ENCODE data around the gene NMU. TPM values are rescaled to one million over a fixed set of nuclear protein-coding genes. Genes with fewer than 3 reads are reported as not detected.

The NMU gene
- polyA plus RNA-seq, 1 of the 3 experiments (the other 2 are of a cell fraction), result 0.66 TPM

DNA sequence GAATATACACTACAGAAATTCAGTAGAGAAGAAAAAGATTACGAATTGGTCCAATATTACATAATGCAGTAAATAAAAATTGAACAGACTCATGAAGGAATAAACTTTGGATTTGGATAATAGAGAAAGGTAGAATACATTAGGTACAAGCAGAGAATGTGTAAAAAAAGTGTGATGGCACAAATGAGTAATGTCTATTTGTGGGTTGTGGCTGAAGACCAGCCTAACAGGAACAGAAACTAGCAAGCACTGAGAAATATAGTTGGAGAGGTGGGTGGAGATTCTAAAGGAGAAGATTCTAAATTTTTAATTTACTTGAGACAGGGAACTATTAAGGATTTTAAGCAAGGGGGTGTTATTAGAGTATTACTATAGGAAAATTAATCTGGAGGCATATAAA is 74.2 kb downstream of the NMU start:
- CTCF ChIA-PET, result interaction anchor here (1.3 kb wide), 2 partner anchors 304 to 591 kb away, joined by 3 read pairs; no protein-coding TSS in a partner anchor
- DNase-seq, result no peak
- no peaks in the 10 kb centered on the region for H3F3A ChIP-seq (replicated peaks; ENCODE audit: insufficient read depth)

DNA sequence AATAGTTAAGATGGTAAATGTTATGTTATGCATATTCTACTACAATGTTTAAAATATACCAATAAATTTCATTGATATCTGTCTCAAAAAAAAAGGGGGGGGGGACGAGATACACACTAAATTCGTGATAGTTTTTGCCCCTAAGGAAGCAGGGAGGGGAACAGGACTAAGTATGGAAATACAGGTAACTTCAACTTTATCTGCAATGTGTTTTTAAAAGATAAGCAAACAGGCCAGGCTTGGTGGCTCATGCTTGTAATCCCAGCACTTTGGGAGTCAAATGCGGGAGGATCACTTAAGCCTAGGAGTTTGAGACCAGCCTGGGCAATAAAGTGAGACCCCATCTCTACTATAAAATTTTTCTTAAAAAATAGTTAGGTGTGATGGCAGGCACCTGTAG is 76.0 kb downstream of the NMU start:
- no peaks in the 10 kb centered on the region for H3K9me2 ChIP-seq
- no peak overlapping the region for H3K9ac ChIP-seq
- no peaks in the 10 kb centered on the region for H3K9me3 ChIP-seq
- no peak for TF ChIP-seq FOXJ3 (CRISPR knock-in tag; IDR thresholded peaks at IDR 0.05)
- H3K4me3 ChIP-seq (ENCODE audit: low read depth in 2 of 2, low read length in 1 of 2), result no peak overlapping the region
- no peaks in the 10 kb centered on the region for H4K20me1 ChIP-seq (ENCODE audit: insufficient read depth)
- ChIA-PET POLR2A (no interaction called here), CTCF (no interaction called here)
- DNase-seq, result no peak
- H3K36me3 ChIP-seq (replicated peaks in 1 of 2; ENCODE audit: control insufficient read depth in 1 of 2, insufficient read depth in 2 of 2, low read length in 1 of 2), result no peaks in the 10 kb centered on the region
- peaks cover 4% of the 10 kb centered on the region; the same call in 1 of the 2 replicates for H3K27me3 ChIP-seq (ENCODE audit: insufficient read depth)
- no peaks in the 10 kb centered on the region for H3K4me1 ChIP-seq (ENCODE audit: control insufficient read depth in 1 of 2, insufficient read depth in 2 of 2, low read depth in 1 of 2, low read length in 1 of 2)
- WGBS (ENCODE audit: low lambda C conversion rate), result 41% methylated on average over 3 of the region's 3 CpGs
- no peak overlapping the region for H3K4me2 ChIP-seq
- H3K27ac ChIP-seq (ENCODE audit: low read depth in 2 of 2, low read length in 1 of 2), result no peak overlapping the region
- no peaks in the 10 kb centered on the region for H3F3A ChIP-seq (replicated peaks; ENCODE audit: insufficient read depth)
- no peaks in the 10 kb centered on the region for H3K79me2 ChIP-seq (ENCODE audit: insufficient read depth)
- no peak overlapping the region for H2AFZ ChIP-seq (ENCODE audit: low read depth)

More for the DNA sequence above, 74.2 kb downstream of the NMU start:
- Histone ChIP-seq H3K27ac (ENCODE audit: low read depth in 2 of 2, low read length in 1 of 2) (no peak overlapping the region), H3K4me3 (ENCODE audit: low read depth in 2 of 2, low read length in 1 of 2) (no peak overlapping the region), H3K27me3 (ENCODE audit: insufficient read depth) (peaks cover 4% of the 10 kb centered on the region; the same call in 1 of the 2 replicates), H3K36me3 (replicated peaks in 1 of 2; ENCODE audit: control insufficient read depth in 1 of 2, insufficient read depth in 2 of 2, low read length in 1 of 2) (no peaks in the 10 kb centered on the region), H3K9me3 (no peaks in the 10 kb centered on the region), H3K9me2 (no peaks in the 10 kb centered on the region), H3K9ac (no peak overlapping the region), H3K4me1 (ENCODE audit: control insufficient read depth in 1 of 2, insufficient read depth in 2 of 2, low read depth in 1 of 2, low read length in 1 of 2) (no peaks in the 10 kb centered on the region), H2AFZ (ENCODE audit: low read depth) (no peak overlapping the region), H3K79me2 (ENCODE audit: insufficient read depth) (no peaks in the 10 kb centered on the region), H3K4me2 (no peak overlapping the region), H4K20me1 (ENCODE audit: insufficient read depth) (no peaks in the 10 kb centered on the region)
- POLR2A ChIA-PET, result no interaction called here
- TF ChIP-seq CHD2 (IDR thresholded peaks at IDR 0.05; ENCODE audit: low read length, partially characterized antibody) (no peak), YY1 (IDR thresholded peaks at IDR 0.05; ENCODE audit: low read depth) (no peak), GATA2 (CRISPR knock-in tag; IDR thresholded peaks at IDR 0.05) (no peak), TCF12 (IDR thresholded peaks at IDR 0.05) (no peak), FOXJ3 (CRISPR knock-in tag; IDR thresholded peaks at IDR 0.05) (no peak), POLR2AphosphoS5 (IDR thresholded peaks at IDR 0.05; ENCODE audit: low read depth, low read length) (no peak), RXRA (IDR thresholded peaks at IDR 0.05; ENCODE audit: borderline replicate concordance, low read depth) (no peak), MEF2A (IDR thresholded peaks at IDR 0.05; ENCODE audit: borderline replicate concordance, low read depth) (no peak), RFX5 (IDR thresholded peaks at IDR 0.05; ENCODE audit: low read length) (no peak), RAD21 (IDR thresholded peaks at IDR 0.05; ENCODE audit: low read length) (no peak), GABPA (IDR thresholded peaks at IDR 0.05; ENCODE audit: low read depth) (no peak), FOSL2 (IDR thresholded peaks at IDR 0.05; ENCODE audit: borderline replicate concordance, low read depth) (no peak), IRF3 (IDR thresholded peaks at IDR 0.05; ENCODE audit: low read depth, low read length) (no peak), SMC3 (IDR thresholded peaks at IDR 0.05; ENCODE audit: low read depth, low read length) (no peak)
- TF ChIP-seq, protein P1, sequence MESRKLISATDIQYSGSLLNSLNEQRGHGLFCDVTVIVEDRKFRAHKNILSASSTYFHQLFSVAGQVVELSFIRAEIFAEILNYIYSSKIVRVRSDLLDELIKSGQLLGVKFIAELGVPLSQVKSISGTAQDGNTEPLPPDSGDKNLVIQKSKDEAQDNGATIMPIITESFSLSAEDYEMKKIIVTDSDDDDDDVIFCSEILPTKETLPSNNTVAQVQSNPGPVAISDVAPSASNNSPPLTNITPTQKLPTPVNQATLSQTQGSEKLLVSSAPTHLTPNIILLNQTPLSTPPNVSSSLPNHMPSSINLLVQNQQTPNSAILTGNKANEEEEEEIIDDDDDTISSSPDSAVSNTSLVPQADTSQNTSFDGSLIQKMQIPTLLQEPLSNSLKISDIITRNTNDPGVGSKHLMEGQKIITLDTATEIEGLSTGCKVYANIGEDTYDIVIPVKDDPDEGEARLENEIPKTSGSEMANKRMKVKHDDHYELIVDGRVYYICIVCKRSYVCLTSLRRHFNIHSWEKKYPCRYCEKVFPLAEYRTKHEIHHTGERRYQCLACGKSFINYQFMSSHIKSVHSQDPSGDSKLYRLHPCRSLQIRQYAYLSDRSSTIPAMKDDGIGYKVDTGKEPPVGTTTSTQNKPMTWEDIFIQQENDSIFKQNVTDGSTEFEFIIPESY (IDR thresholded peaks at IDR 0.05; ENCODE audit: borderline replicate concordance, low read depth), result no peak
- TF ChIP-seq, protein P2, sequence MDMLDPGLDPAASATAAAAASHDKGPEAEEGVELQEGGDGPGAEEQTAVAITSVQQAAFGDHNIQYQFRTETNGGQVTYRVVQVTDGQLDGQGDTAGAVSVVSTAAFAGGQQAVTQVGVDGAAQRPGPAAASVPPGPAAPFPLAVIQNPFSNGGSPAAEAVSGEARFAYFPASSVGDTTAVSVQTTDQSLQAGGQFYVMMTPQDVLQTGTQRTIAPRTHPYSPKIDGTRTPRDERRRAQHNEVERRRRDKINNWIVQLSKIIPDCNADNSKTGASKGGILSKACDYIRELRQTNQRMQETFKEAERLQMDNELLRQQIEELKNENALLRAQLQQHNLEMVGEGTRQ (IDR thresholded peaks at IDR 0.05; ENCODE audit: borderline replicate concordance, low read depth, low read length), result no peak
- TF ChIP-seq, protein P3, sequence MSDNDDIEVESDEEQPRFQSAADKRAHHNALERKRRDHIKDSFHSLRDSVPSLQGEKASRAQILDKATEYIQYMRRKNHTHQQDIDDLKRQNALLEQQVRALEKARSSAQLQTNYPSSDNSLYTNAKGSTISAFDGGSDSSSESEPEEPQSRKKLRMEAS (IDR thresholded peaks at IDR 0.05; ENCODE audit: low read depth), result no peak
- WGBS (ENCODE audit: low lambda C conversion rate), result 70% methylated on average over 1 of the region's 1 CpG
